DOHH2 (cell line): ENCODE data around the gene RASGEF1B.

Experiments used
- EZH2phosphoT487 ChIP-seq: fragments of 200-600 bp; sonication (generic); IDR thresholded peaks from 2 replicates; pipeline ENCODE4 v1.6.1; 2017; ENCODE audit warnings: borderline replicate concordance, mild to moderate bottlenecking, antibody characterized with exemption, low read length, moderate library complexity, mixed read lengths
- TF ChIP-seq, protein P1 (sequence below): fragments of 200-600 bp; sonication (generic); IDR thresholded peaks from one replicate; pipeline ENCODE4 v1.5.1; 2014; ENCODE audit warnings: antibody characterized with exemption, mild to moderate bottlenecking, low read depth, low read length; ENCODE audit not compliant: poor library complexity, severe bottlenecking

DNA sequence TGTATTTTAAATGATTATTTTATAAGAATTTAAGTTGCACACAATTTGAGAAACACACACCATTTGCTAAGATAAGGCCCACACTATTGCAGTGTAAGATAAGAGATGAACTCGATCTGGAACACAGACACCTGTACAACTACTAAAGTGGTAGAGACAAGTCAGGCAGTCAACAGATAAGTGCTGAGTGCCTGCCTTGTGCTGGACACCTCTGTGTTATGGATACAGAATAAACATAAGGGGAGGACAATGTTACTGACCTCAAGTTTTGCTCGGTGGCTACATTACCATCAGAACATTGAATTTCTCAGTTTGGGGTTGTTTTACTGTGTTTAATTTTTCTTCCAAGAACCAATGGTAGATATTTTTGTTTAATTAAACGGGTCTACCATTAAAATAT, 74.1 kb downstream of the RASGEF1B start:
- TF ChIP-seq, protein P1, sequence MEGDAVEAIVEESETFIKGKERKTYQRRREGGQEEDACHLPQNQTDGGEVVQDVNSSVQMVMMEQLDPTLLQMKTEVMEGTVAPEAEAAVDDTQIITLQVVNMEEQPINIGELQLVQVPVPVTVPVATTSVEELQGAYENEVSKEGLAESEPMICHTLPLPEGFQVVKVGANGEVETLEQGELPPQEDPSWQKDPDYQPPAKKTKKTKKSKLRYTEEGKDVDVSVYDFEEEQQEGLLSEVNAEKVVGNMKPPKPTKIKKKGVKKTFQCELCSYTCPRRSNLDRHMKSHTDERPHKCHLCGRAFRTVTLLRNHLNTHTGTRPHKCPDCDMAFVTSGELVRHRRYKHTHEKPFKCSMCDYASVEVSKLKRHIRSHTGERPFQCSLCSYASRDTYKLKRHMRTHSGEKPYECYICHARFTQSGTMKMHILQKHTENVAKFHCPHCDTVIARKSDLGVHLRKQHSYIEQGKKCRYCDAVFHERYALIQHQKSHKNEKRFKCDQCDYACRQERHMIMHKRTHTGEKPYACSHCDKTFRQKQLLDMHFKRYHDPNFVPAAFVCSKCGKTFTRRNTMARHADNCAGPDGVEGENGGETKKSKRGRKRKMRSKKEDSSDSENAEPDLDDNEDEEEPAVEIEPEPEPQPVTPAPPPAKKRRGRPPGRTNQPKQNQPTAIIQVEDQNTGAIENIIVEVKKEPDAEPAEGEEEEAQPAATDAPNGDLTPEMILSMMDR = no peak
- no peak for TF ChIP-seq EZH2phosphoT487
